Measurements from ENCODE around the gene PRPH.

The PRPH gene

DNA sequence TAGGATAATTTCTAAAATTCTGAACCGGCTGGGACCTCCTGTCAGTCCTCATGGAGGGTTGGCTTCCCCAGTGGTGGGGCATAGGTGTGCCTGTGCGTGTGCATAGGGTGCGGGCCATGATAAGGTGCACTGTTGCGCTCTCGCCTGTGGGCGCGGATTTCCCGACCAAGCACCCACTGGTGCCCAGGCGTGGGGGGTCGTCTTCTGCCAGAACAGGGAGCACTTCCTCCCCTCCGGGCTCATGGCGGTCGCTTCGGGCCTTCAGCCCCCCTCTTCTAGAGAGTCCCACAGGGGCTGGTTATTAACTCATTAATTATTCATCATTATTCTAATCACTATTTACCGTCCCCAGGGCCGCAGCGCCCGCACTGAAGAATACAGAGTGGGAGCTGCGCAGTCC lies 39.3 kb downstream of the PRPH start:
- DNase-seq: no peak

DNA sequence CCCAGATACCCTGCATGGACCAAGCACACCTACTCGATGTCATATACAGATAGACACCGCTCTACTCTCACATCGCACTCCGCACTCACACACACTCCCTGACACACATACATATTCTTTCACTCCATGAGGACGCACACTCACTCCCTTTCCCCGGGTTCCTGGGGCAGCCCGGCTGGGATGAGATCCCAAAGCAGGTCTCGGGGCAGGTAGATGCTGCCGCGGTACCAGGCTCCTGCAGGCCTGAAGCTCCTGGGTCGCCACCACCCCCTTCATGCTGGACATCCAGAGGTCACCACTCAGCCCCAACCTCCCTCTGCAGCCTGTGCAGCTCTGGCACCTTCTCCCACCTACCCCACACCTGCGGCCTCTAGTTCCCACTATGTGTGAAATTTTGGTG lies 39.7 kb downstream of the PRPH start:
- DNase-seq: no peak

DNA sequence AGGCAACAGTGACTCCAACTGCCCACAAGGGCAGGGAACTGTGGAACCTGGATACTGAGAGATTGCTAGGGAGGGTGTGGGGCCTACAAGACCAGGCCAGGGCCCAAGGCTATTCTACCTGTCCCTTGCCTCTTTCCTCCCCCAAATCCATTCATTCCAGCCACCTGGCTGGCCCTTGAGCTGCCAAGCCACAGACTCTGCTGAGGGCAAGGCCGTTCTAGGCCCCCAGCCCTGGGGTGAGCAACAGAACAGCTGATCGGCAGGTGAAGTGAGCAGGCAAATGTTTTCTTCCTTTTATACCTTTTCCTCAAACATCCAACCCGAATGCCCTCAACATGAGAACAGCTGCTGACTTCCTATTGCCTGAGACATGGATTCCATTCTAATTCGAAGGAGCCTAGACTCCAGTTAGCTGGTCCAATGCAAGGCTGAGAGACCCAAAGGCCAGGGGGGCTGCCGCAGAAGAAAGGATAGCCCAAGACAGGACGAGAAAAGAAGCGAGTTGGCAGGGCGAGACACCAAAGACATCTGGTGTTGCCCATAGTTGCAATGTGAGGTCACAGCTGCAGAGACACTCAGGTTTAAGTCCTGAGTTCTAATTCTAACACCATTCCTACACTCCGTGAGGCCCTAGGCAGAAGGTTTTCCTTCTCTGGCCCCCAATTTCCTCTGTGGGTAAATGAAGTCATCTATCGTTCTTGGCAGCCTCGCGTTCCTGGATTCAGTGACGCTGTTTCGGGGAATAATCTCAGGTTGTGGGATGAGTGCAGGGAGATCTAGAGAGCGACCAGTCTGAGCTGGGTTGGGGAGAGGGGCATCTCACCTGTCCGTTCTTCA lies 40.4 kb downstream of the PRPH start:
- DNase-seq: no peak

DNA sequence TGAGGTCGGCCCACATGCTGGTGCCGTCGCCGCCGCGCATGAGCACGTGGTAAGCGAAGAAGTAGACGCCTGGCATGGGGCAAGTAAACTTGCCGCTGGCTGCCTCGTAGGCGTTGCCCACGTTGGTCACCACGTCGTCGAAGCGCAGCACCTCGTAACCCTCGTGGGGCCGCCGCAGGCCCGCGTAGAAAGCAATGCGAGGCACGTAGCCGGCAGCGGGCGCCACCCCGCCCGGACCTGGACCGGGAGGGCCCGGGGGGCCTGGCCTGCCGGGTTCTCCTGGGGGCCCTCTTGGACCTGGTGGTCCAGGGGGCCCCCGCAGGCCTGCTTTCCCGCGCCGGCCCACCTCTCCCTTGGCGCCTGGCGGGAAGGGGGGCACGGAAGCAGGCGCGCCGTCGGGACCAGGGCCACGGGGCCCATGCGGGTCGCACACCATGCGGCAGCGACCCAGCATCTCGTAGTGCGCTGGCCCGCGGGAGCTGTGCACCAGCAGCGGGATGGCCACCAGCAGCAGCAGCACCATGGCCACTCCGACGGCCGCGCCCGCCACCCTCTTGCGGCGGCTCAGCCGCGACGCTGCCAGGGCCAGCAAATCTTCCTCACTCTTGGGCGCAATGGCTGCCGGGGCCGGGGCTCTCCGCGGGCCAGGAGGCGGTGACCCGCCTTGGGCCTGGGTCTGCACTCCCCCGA lies 41.2 kb downstream of the PRPH start:
- no peak for DNase-seq

DNA sequence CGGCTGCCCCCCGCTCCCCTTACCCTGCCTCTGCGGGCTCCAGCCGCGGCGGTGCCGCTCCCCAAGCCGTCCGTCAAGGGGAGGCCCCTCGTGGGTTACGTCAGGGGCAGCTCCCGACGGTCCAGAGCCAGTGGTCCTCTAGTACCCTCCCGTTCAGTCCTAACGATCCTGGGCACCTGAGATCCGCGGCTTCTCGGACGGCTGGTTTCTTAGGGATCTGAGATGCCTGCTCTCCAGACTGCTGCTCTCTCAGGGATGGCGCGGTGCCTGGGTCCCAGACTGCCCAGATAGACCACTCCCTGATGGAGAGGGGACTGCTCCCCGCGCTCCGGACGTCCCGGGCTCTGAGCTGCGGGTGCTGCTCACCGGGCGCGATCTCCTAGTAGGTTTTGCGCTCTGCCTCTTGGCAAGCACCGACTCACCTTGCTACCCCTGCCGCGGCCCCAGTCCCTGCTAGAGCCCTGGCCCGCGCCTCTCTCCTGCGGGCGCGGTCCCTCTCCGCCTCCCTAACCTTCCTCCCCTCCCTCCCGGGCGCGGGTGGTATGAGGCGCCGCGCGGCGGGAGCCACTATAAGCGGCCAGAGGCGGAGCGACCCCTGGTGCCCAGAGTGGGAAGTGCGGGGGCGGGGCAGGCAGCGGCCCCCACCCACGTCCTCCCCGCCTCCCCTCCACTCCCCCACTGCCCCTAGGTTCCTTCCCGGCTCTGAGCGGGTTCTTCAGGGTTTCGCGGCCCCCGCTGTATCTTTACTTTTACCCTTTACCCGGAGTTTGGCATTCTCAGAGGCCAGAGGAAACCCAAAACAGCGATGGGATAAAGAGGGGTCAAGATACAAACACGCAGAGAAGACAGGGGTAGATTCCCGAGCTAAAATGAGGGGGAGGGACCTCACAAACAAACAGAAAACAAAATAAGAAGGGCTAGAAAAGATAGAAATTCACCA lies 42.0 kb downstream of the PRPH start, which contains the start of gene C1QL4:
C1QL4 (minus strand) TSS at position 544 of the 940 bp plus-strand sequence. CDS start 711 bp downstream, outside the sequence.
- peak; percentile 82 for DNase-seq

DNA sequence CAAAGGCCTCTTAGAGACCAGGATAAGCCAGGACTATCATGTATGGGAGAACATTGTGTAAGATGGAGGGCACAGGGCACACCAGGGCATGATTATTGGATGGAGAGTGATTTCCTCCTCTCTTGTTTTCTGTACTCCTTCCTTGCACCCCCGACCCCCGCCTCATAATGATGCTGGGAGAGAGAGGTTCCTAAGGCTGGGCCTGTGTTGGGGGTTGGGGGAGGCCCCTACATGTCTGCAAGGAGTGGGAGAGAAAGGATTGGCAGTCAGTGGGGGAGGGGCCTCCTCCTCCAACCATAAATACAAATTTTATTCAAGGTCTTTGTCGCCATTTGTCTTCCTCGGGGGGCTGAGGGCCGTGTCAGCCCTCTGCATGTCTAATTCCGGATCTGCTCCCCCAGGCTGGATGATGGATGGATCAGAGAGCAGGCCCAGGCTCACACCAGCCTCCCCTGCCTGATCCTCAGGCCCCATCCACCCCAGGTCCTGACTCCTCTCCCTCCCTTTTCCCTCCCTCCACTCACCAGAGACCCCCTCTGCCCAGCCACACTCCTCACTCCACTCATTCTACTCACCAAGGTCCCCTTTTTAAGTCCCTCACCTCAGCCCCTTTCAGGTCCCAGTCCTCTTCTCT lies 44.0 kb downstream of the PRPH start:
- no peak for DNase-seq

DNA sequence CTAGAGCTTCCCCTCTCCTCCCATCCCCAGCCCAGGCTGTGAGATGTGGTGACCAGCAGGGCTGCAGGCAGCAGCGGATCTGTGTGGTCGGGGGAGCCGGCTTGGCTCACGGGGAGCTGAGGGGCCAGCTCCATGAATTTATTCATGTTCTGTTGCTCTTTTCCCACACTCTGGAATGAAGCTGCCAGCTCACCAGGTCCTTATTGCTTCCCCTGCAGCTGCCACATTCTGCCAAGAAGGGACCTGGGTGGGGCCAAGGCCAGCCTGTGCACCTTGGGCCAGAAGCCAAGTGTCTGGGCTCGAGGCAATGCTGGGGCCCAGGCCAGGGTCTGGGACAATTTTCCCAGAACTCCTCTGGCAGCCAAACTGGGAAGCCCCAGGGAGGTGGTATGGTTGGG lies 44.5 kb downstream of the PRPH start:
- no peak for DNase-seq

DNA sequence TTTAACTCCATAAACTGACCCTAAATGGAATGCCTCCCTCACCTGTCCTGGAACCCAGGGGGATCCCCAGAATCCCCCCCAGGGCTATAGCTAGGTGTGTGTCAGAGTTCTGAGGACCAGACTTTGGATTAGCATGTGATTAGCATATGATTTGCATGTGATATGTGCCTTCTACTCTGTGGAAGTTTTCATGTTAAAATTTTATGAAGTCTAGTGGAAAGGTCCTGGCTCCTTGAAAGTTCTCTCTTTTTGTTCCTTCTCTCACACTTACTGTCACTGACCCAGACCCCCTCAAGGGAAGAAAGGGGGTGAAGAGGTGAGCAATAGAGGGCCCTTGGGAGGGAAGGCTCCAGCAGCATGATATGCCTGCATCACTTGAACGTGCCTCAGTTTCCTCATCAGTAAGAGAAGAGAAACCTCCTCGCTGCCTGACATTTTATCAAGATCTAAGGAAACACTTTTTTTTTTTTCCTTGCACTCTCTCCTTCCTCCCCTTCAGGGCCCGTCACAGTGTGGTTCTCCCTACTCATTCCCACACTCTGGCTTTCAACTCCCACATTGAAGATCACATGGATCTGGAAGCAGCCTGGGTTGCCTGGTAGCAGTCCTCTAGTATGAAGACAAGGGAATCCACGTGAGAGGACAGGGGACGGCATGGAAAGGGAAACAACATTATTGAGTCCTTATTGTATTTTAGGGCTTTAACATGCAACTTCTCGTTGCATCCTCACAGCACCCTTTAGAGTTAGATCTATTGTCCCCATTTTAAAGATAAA lies 45.3 kb downstream of the PRPH start:
- DNase-seq: no peak

DNA sequence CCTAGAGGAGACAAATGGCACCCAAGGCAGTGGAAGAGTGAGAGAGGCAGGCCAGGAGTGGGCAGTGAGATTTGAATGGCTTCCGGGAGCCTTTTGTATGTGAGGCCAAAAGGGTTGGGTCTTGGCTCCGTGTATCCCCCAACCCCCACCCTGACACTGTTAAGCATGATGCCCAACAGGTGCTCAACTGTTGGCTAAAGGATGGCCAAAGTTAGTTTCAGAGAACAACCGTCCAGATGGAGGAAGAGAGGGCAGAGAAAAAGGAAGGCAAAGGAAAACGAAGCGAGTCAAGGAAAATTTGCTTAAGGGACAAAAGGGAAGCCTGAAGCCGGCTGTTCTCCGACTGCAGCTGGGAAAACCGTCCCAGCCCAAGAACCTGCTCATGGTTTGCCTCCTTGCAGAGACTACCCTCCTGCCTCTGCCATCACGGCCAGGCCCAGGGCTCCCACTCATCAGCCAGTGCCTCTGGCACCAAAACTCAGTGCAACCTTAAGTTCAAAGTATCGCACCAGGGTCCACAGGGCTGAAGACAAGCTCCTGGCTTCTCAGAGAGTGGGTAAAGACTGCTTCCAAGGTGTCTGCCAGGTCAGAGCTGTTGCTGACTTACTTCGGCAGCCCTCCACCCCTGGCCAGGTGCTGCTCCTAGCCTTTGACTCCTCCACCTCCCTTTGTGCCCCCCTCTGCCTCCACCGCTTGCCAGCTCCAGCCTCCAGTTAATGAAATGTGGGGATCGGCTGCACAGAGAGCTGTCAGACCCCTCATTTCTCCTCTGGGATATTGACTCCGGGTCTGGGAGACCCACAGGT lies 46.2 kb downstream of the PRPH start:
- no peak for DNase-seq

DNA sequence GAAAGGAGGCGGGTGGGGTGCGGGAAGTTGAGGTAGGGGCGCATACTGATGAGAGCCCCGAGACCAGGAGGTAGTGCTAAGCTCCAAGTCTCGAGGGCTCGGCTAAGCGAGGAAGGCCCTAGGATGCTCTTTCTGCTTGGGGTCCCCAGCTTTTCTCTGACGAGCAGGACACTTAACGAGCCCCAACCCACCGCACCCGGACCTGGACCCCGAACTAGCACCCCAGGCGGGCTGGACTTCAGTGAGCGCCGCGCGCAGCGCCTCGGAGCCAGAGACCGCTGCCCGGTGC lies 46.8 kb downstream of the PRPH start:
- no peak for DNase-seq

DNA sequence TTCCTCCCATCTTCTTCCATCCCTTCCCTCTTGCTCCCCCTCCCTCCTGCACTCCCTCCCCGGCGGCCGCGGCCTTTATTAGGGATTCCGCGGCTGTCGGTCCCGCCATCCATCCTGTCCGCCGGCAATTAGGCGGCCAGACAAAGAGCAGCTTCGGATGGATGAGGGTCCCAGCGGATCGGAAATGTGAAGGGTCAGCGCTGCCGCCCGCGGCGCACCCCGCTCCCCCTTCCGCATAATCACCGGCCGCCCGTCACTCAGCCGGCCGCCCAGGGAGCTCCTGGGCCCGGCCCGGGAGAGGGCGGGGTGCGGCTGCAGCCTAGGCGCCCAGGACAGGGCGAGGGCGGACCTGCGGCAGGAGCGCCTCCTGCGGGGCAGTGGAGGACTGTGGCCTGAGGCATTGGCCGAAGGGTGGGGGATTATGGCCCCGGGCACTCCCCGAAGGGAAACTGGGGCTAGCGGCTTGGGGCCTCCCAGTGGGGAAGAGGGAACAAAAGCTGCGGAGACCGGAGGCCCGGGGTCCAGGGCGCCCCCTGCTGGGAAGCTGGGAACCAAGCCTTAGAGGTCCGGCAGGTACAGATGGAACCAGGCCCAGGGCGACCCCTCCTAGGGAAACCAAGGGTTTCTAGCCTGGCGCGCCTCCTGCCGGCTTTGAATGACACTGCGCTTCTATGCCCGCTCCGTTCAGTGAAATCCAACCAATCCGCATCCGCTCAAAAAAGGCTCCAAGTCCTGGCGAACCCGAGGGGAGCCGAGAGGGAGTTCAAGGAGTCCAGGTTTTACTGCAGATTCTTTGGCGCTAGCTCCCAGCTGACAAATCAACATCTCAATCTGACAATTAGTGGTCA lies 47.3 kb downstream of the PRPH start:
- peak; percentile 51 for DNase-seq

DNA sequence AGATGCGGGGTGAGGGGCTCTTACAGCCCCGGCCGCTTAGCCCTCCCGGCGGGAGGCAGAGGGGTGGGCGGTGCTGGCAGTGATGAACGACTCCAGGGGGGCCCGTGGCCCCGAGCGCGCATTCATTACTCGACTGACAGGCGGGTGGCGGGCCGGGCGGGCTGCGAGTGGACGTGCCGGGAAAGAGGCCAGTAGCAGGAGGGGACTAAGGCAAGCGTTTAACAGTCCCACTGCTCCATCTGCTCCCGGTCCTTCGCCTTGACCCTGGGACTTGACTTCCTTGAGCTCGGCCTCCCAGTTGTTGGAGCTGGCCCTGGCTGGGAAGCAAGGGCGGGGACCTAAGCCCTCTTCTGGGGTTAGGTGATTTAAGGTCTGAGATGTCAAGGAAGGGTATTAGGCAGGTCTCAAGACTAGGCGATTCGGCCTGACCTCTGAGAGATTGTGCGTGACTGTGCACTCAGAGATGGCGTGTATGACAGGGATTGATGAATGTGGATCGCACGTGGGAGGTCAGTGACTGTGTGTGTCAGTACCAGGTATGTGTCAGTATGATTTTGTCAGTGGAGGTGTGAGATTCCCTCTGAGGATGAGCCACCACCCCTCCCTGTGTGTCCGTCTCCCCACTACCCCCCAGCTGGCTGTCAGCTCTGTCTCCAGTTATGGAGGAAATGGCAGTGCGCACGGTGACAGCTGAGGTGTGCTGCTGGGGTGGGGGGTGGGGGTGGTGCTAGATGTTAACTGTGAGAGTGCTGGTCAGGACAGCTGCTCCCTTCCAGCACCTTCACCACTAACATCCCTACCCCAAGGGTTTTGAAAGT lies 48.2 kb downstream of the PRPH start:
- DNase-seq: no peak

DNA sequence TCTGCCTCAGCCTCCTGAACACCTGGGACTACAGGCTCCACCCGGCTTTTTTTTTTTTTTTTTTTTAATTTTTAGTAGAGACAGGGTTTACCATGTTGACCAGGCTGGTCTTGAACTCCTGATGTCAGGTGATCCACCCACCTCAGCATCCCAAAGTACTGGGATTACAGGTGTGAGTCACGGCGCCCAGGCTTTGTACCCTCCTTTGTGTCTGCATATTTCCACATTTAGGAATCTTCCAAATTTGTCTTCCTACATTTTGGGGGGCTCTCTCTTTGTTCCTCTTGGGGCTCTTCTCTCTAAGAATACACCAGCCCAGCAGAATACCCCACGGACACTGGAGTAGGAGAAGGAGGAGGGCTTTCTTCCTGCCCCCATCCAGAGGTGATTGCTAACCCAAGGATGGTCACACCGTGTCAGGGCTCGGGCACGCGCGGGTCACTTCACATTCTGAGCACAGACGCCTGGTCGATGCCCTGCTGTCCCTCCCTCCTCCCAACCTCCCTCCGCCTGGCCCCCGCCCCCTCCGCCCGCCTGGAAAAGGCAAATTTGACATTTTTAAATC lies 49.6 kb downstream of the PRPH start:
- DNase-seq: no peak

DNA sequence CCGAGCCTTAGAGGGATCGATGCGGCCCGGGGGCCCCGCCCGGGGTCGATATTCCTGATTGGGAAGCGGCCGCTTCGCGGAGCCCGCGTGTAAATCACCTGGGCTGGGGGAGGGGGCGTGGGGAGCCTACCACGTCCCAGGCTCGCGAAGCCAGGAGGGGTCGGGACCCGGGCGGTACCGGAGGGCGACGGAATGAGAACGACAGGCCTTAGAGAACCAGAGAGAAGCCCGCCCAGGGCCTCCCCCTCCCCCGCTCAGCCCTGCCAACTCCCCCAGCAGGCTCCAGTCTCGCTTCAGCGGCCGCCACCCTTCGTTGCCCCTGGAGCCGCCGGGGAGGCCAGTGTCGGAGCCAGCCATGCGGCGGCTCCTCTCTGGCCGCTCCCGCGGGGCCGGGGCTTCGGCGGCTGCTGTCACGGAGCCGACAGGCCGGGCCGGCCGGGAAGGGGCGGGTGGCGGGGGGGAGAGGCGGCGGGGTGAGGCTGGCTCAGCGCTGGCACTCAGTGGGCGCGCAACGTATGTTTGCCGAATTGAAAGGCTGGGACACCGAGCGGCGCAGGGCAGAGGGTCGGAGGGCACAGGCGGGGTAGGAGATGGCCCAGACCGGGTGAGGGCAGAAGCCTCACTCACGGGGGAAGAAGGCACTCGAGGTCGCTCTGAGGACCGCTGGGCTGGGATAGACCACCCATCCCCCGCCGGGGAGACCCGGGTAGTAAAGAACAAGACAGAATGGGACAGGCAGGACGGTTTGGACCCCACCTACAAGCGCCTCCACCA lies 50.3 kb downstream of the PRPH start:
- DNase-seq: no peak

DNA sequence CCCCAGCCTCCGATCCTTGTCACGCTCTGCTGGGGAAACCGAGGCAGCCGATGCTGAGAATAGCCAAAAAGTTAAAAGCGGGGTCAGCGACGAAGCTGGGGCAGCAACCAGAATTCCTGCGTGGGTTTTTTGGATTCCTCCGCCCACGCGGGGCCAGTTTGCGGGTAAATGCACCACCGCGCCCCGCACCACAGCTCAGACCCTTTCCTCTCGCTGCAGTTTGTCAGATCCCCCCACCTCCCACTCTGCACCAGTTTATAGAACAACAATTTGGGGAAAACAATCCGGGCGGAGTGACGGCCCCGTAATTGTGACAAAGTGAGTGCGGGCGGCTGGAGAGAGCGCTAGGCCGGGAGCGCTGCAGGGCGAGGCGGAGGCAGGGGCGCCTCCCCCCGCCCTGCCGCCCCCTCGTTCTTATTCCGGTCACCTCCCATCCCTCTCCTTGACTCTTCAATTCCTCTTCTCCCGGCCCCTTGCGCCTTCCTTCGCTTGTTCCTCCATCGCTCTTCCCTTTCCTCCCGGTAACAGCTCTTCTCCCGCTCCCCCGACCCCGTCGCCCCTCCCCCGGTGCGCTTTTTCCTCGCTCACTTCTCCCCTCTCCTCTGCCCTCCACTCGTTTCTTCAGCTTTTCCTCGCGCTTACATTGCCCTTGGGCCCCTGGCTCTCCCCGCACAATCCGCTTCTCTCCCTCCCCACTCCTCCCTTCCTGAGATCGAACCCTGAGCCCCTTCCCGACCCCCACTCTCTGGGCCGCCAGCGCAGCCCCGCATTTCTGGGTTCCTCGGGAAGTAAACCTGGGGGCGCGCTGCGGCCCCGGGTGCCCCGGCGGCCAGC lies 51.1 kb downstream of the PRPH start:
- no peak for DNase-seq

DNA sequence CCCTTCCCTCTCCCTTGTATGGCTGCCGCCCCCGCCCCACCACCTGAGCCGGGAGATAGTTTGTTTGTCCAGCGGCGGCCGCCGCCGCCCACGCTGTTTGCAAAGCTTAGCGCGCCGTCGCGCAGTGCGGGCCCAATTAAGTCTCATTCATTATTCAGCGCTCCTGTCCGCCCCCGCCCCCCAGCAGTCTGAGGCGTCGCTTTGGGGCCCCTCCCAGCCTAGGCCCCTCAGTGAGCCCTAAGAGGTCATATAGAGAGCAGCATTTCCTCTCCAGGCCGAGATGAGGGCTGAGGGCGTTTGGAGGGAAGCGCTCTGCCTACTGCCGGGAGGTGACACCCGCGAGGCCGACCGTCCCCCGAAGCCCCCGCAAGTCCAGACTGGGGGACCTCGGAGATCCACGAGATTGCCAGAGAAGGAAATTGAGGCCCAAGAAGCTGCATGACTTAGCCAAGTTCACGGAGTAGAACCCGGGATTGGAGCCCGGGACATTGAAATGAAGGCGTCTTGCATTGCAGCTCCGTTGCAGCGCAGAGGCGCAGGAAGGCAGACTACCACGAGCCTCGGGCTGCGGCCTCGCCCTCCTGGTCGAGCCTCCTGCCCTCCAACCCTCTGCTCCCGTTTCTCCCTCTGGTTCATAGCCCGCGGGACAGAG lies 51.8 kb downstream of the PRPH start, which contains the start of gene DNAJC22:
DNAJC22 (plus strand) TSS at position 230 of the 652 bp plus-strand sequence. CDS start 1,985 bp downstream, outside the sequence.
- peak; percentile 18 for DNase-seq

All from activated effector memory CD4-positive, alpha-beta T cell treated with Interleukin-2 at 50 U/mL for 16 hours (primary cell).